ENCODE results near the gene HTT. TPM values are rescaled to one million over a fixed set of nuclear protein-coding genes. Genes with fewer than 3 reads are reported as not detected.

Gene HTT
- polyA plus RNA-seq, 1 donor from 2014 or later = 11.5 TPM

- H3F3A ChIP-seq (ENCODE audit: insufficient read depth, low read length, poor library complexity, severe bottlenecking) = no peaks in the 10 kb centered on the region
- TF ChIP-seq POLR2AphosphoS5 (IDR thresholded peaks at IDR 0.05) (no peak), SMC3 (conservative IDR thresholded peaks at IDR 0.05; ENCODE audit: poor library complexity) (no peak), EP300 (conservative IDR thresholded peaks at IDR 0.05; ENCODE audit: poor library complexity, severe bottlenecking) (no peak), TAF1 (IDR thresholded peaks at IDR 0.05; ENCODE audit: low read depth) (no peak), REST (IDR thresholded peaks at IDR 0.05; ENCODE audit: borderline replicate concordance) (no peak), EZH2 (IDR thresholded peaks at IDR 0.05; ENCODE audit: borderline replicate concordance, insufficient read depth, low read length, poor library complexity, severe bottlenecking) (no peak), MXI1 (conservative IDR thresholded peaks at IDR 0.05; ENCODE audit: poor library complexity, severe bottlenecking) (no peak), RAD21 (conservative IDR thresholded peaks at IDR 0.05) (no peak), CTCF (IDR thresholded peaks at IDR 0.05; ENCODE audit: poor library complexity, severe bottlenecking) (no peak)
- no peak overlapping the region for H3K4me2 ChIP-seq (ENCODE audit: low read length)
- H3K27me3 ChIP-seq (ENCODE audit: insufficient read depth, low read depth, low read length) = no peaks in the 10 kb centered on the region
- H3K79me2 ChIP-seq (replicated peaks; ENCODE audit: insufficient read depth, low read length) = no peaks in the 10 kb centered on the region
- no peak overlapping the region for H3K27ac ChIP-seq (ENCODE audit: low read length)
- H4K20me1 ChIP-seq (ENCODE audit: insufficient read depth) = no peaks in the 10 kb centered on the region
- no peak overlapping the region for H2AFZ ChIP-seq (ENCODE audit: low read depth, low read length)
- no peaks in the 10 kb centered on the region for H3K9me2 ChIP-seq (ENCODE audit: insufficient read depth, low read length)
- no peaks in the 10 kb centered on the region for H3K36me3 ChIP-seq (ENCODE audit: insufficient read depth, low read length)
- no peaks in the 10 kb centered on the region for H3K9me3 ChIP-seq (ENCODE audit: low read length)
- H3K9ac ChIP-seq (ENCODE audit: low read length) = no peak overlapping the region
- H3K4me3 ChIP-seq (ENCODE audit: low read length) = no peak overlapping the region
These were observed 163.5 kb downstream of the HTT start for GRCh38 chr4:3237712-3238560.

- H3K9me2 ChIP-seq (ENCODE audit: insufficient read depth, low read length) = no peaks in the 10 kb centered on the region
- H4K20me1 ChIP-seq (ENCODE audit: insufficient read depth) = no peaks in the 10 kb centered on the region
- H2AFZ ChIP-seq (ENCODE audit: low read depth, low read length) = no peak overlapping the region
- no peaks in the 10 kb centered on the region for H3K79me2 ChIP-seq (replicated peaks; ENCODE audit: insufficient read depth, low read length)
- H3K4me2 ChIP-seq (ENCODE audit: low read length) = no peak overlapping the region
- no peaks in the 10 kb centered on the region for H3F3A ChIP-seq (ENCODE audit: insufficient read depth, low read length, poor library complexity, severe bottlenecking)
- H3K9ac ChIP-seq (ENCODE audit: low read length) = no peak overlapping the region
- TF ChIP-seq EZH2 (IDR thresholded peaks at IDR 0.05; ENCODE audit: borderline replicate concordance, insufficient read depth, low read length, poor library complexity, severe bottlenecking) = no peak
- H3K36me3 ChIP-seq (ENCODE audit: insufficient read depth, low read length) = no peaks in the 10 kb centered on the region
- no peak overlapping the region for H3K27ac ChIP-seq (ENCODE audit: low read length)
- no peaks in the 10 kb centered on the region for H3K27me3 ChIP-seq (ENCODE audit: insufficient read depth, low read depth, low read length)
- no peaks in the 10 kb centered on the region for H3K9me3 ChIP-seq (ENCODE audit: low read length)
- H3K4me3 ChIP-seq (ENCODE audit: low read length) = no peak overlapping the region
These were observed 164.2 kb downstream of the HTT start for GRCh38 chr4:3238721-3239120.
